ENCODE data around the gene TSPEAR. TPM values are rescaled to one million over a fixed set of nuclear protein-coding genes. Genes with fewer than 3 reads are reported as not detected.
A peak's percentile ranks its signal among the peaks of the same experiment; 100 is the strongest.

Gene TSPEAR
- total and polyA plus RNA-seq, 2 donors (not counting 1 experiment from before 2014, with no cell fraction given), result not detected

- Histone ChIP-seq H3K27ac (ENCODE audit: insufficient read depth, low read length) (no peak overlapping the region), H3K9me3 (ENCODE audit: control insufficient read depth, insufficient read depth, low read depth, low read length) (no peaks in the 10 kb centered on the region), H3K4me1 (ENCODE audit: control insufficient read depth, extremely low read depth, insufficient read depth, low read length) (no peaks in the 10 kb centered on the region), H3K4me3 (replicated peaks in 1 of 4; ENCODE audit: control extremely low read depth in 1 of 4, insufficient read depth in 1 of 4, low read depth in 3 of 4, low read length in 4 of 4) (no peak overlapping the region), H3K4me2 (ENCODE audit: extremely low read depth, insufficient read depth, low read length) (no peak overlapping the region), H4K20me1 (ENCODE audit: control insufficient read depth, extremely low read depth, insufficient read depth, low read length) (no peaks in the 10 kb centered on the region), H3K27me3 (ENCODE audit: control insufficient read depth, insufficient read depth, low read length) (peaks cover 17% of the 10 kb centered on the region), H3K36me3 (ENCODE audit: control insufficient read depth, insufficient read depth, low read length) (no peaks in the 10 kb centered on the region), H2AFZ (ENCODE audit: low read length) (no peak overlapping the region), H3K9ac (ENCODE audit: insufficient read depth, low read length) (no peak overlapping the region), H3K79me2 (ENCODE audit: control insufficient read depth, insufficient read depth, low read length) (no peaks in the 10 kb centered on the region)
- no peak for TF ChIP-seq EZH2 (IDR thresholded peaks at IDR 0.05; ENCODE audit: low read length, missing control alignments)
- no peak for TF ChIP-seq CTCF (conservative IDR thresholded peaks at IDR 0.05 in 1 of 2, IDR thresholded peaks at IDR 0.05 in 1 of 2; ENCODE audit: low read depth in 1 of 2, low read length in 2 of 2)
- DNase-seq (ENCODE audit: low read depth in 2 of 2), result peak in 1 of 2 donors; percentile 19
Measured at GRCh38 chr21:44716984-44717383, 5.6 kb upstream of the TSPEAR start.

GRCh38 chr21:44714905-44715304 is 3.5 kb upstream of the TSPEAR start:
- H3K27ac ChIP-seq (ENCODE audit: insufficient read depth, low read length), result no peak overlapping the region
- no peaks in the 10 kb centered on the region for H3K9me3 ChIP-seq (ENCODE audit: control insufficient read depth, insufficient read depth, low read depth, low read length)
- H2AFZ ChIP-seq (ENCODE audit: low read length), result no peak overlapping the region
- peaks cover 35% of the 10 kb centered on the region for H3K27me3 ChIP-seq (ENCODE audit: control insufficient read depth, insufficient read depth, low read length)
- H3K4me2 ChIP-seq (ENCODE audit: extremely low read depth, insufficient read depth, low read length), result no peak overlapping the region
- TF ChIP-seq CTCF (conservative IDR thresholded peaks at IDR 0.05 in 1 of 2, IDR thresholded peaks at IDR 0.05 in 1 of 2; ENCODE audit: low read depth in 1 of 2, low read length in 2 of 2) (no peak), EZH2 (IDR thresholded peaks at IDR 0.05; ENCODE audit: low read length, missing control alignments) (no peak)
- H3K4me1 ChIP-seq (ENCODE audit: control insufficient read depth, extremely low read depth, insufficient read depth, low read length), result no peaks in the 10 kb centered on the region
- H3K9ac ChIP-seq (ENCODE audit: insufficient read depth, low read length), result no peak overlapping the region
- DNase-seq (ENCODE audit: low read depth in 2 of 2), result no peak
- H3K36me3 ChIP-seq (ENCODE audit: control insufficient read depth, insufficient read depth, low read length), result no peaks in the 10 kb centered on the region
- H3K4me3 ChIP-seq (replicated peaks in 1 of 4; ENCODE audit: control extremely low read depth in 1 of 4, insufficient read depth in 1 of 4, low read depth in 3 of 4, low read length in 4 of 4), result no peak overlapping the region
- H3K79me2 ChIP-seq (ENCODE audit: control insufficient read depth, insufficient read depth, low read length), result no peaks in the 10 kb centered on the region
- no peaks in the 10 kb centered on the region for H4K20me1 ChIP-seq (ENCODE audit: control insufficient read depth, extremely low read depth, insufficient read depth, low read length)

GRCh38 chr21:44713846-44714245 is 2.5 kb upstream of the TSPEAR start:
- H3K79me2 ChIP-seq (ENCODE audit: control insufficient read depth, insufficient read depth, low read length), result no peaks in the 10 kb centered on the region
- H3K9ac ChIP-seq (ENCODE audit: insufficient read depth, low read length), result no peak overlapping the region
- DNase-seq (ENCODE audit: low read depth in 2 of 2), result no peak
- no peaks in the 10 kb centered on the region for H3K36me3 ChIP-seq (ENCODE audit: control insufficient read depth, insufficient read depth, low read length)
- no peaks in the 10 kb centered on the region for H3K9me3 ChIP-seq (ENCODE audit: control insufficient read depth, insufficient read depth, low read depth, low read length)
- no peak overlapping the region for H3K27ac ChIP-seq (ENCODE audit: insufficient read depth, low read length)
- no peak overlapping the region for H3K4me2 ChIP-seq (ENCODE audit: extremely low read depth, insufficient read depth, low read length)
- peaks cover 46% of the 10 kb centered on the region for H3K27me3 ChIP-seq (ENCODE audit: control insufficient read depth, insufficient read depth, low read length)
- no peak overlapping the region for H2AFZ ChIP-seq (ENCODE audit: low read length)
- no peaks in the 10 kb centered on the region for H3K4me1 ChIP-seq (ENCODE audit: control insufficient read depth, extremely low read depth, insufficient read depth, low read length)
- TF ChIP-seq CTCF (conservative IDR thresholded peaks at IDR 0.05 in 1 of 2, IDR thresholded peaks at IDR 0.05 in 1 of 2; ENCODE audit: low read depth in 1 of 2, low read length in 2 of 2) (no peak), EZH2 (IDR thresholded peaks at IDR 0.05; ENCODE audit: low read length, missing control alignments) (no peak)
- H4K20me1 ChIP-seq (ENCODE audit: control insufficient read depth, extremely low read depth, insufficient read depth, low read length), result no peaks in the 10 kb centered on the region
- no peak overlapping the region for H3K4me3 ChIP-seq (replicated peaks in 1 of 4; ENCODE audit: control extremely low read depth in 1 of 4, insufficient read depth in 1 of 4, low read depth in 3 of 4, low read length in 4 of 4)

All from fibroblast of lung (primary cell).